Measurements from ENCODE around the gene CLCF1.
A peak's percentile ranks its signal among the peaks of the same experiment; 100 is the strongest.
"Not testable (repeated sequence)": the region's sequence is repeated elsewhere in the genome, so short reads cannot be mapped to it uniquely, and the experiment has no call there.

Gene CLCF1

DNA sequence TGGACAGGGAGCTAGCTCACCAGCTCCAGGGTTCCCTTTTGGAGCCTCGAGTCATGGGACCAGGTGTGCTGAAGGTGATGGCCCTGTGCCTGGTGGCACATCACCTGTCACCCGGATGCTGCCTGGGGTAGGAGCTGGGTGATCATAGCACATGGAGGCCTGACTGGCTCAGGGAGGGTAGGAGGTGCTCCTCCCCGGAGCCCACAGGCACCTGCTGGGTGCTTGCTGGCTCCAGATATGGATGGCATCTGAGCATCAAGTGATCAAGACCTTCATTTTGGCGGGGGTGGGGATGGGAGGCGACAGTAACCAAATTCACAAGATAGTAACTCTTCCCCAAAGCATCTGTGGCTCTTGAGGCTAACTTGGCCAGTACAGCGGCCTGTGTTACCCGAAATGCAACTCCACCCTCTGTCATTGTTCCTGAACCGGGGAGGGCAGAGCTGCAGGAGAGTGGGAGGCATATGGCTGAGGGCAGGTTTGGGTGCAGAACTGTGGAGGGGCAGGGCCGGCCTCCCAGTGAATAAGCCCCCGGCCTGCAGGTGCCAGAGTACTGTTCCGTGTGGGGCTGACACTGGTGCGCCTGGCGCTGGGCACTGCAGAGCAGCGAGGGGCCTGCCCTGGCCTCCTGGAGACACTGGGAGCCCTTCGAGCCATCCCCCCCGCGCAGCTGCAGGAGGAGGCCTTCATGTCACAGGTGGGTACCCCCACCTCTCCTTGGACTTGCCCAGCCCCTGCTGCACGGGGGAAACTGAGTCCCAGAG, 35.2 kb upstream of the CLCF1 start:
- DNase-seq (ENCODE audit: low read depth): no peak

DNA sequence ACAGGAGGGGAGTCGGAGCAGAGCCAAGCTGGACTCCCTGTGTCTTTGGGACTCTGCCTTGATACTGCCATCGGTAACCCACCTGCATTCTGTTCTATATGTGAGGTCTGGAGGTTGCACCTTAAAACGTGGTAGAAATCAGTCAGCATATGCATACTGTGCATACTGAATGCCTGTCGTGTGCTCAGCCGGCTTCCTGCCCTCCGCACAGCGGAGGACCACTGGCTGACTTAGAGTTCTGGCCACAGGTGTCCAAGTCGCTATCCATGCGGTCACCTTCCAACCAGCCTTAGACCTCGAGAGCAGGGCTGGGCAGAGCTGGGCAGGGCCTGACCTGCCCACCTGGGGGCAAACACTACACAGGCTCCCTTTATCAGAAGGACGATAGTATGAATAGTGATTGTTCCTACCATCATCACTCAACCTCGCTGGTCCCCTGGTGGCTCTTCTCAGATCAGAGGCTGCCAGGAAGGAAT, 34.3 kb upstream of the CLCF1 start:
- no peak for DNase-seq (ENCODE audit: low read depth)

DNA sequence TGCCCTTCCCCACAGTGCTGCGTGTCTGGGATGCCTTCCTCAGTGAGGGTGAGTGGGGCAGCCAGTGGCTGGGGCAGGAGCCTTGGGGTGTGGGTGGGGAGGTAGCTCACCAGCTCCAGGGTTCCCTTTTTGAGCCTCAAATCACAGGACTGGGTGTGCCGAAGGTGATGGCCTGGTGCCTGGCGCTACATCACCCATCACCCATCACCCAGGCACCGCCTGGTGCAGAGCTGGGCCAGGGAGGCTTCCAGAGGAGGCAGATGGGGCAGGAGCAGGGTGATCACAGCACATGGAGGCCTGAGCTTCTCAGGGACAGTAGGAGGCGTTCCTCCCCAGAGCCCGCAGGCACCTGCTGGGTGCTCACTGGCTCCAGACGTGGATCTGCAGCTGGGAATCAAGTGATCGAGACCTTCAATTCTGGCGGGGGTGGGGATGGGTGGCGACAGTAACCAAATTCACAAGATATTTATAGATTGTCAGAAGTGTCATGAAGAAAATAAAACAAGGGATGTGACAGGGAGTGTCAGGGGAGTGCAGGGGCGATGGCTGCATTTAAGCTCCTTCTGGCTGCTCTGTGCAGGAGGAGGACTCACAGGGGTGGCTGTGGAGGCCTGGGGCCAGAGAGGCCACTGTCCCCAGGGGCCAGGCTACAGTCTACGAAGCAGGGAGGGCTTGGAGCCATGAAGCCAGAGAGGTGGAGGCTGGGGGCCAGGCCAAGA, 33.7 kb upstream of the CLCF1 start:
- no peak for DNase-seq (ENCODE audit: low read depth)

DNA sequence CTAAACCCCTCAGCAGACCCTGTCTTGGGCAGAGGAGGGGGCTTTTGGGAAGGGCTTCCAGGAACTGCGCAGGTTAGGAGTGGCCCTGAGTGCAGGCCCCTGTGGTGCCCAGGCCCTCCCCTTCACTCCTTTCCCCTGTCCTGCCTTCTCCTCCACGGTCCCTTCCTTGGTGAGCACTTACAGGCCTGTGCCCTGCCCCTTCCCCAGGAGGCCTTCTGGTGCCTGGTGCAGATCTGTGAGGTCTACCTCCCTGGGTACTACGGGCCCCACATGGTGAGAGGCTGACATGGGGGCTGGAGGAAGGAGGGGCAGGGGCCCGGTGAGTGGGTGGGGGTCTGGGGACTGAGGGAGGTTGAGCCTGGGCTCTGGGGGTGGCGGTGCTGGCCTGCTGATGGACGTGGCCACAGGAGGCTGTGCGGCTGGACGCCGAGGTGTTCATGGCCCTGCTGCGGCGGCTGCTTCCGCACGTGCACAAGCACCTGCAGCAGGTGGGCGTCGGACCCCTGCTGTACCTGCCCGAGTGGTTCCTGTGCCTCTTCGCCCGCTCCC, 33.1 kb upstream of the CLCF1 start:
- DNase-seq (ENCODE audit: low read depth): no peak

DNA sequence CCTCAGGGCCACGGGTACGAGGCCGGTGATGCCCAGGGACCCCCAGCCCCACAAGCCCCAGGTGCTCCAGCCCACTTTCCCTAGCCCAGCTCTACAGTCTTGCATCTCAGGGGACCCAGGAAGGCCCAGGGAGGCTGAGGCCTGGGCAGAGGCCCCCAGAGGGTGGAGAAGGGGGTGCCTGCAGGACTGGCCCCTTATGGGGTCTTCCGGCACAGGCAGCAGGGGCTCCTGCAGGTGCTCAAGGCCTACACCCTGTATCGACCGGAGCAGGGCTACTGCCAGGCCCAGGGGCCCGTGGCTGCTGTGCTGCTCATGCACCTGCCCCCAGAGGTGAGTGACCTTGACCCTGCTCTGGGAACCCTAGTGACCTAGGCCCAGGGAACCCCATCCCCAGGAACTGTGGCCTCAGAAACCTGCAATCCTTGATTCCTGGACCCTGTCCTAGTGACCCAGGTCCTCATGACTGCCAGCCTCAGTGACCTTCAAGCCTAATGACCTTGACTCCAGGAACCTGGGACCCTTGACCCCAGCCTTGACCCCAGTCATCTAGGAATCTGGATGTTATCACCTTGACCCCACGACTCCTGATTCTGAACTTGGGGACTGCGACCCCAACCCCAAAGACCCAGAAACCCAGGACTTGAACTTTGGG, 32.4 kb upstream of the CLCF1 start:
- no peak for DNase-seq (ENCODE audit: low read depth)

DNA sequence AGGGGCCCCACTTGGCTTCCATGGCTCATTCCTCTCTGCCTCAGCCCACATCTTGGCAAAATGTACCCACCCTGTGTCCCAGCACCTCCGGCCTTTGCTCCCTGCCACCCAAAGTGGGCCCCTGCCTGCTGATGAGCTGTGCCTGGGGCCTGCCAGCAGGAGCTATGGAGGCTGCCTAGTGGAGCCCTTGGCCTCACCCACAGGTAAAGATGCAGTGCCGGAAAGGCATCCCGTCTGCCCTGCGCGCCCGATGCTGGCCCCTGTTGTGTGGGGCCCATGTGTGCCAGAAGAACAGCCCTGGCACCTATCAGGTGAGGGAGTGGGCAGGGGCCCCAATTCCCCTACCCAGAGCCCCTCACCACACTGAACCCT, 31.8 kb upstream of the CLCF1 start:
- no peak for DNase-seq (ENCODE audit: low read depth)

DNA sequence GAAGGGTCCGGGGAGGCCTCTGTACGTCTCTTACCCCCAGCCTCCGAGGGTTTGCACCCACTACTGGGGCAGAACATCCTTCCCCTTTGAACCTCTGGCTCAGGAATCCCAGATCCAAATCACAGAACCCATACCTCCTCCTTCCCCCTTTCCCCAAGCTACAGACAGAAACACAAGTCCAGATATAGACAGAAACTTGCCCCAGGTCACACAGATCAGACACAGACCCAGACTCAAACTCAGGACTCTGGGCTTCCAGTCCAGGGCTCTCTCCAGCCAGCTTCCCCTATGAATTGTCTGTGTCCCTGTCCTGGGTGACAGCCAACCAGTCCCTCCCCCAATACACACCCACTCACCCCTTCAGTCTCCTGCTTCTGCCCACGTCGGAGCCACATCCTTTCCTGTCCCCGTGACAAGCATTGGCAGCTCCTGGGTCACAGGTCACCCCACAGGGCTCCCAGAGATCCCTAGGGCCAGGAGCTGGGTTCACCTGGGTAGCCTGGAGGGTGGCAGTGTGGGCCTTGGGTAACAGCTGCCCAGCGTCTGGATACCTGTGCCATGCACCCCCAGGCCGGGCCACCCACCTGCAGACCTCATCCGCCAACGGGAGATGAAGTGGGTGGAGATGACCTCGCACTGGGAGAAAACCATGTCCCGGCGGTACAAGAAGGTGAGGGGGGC, 31.3 kb upstream of the CLCF1 start:
- no peak for DNase-seq (ENCODE audit: low read depth)

DNA sequence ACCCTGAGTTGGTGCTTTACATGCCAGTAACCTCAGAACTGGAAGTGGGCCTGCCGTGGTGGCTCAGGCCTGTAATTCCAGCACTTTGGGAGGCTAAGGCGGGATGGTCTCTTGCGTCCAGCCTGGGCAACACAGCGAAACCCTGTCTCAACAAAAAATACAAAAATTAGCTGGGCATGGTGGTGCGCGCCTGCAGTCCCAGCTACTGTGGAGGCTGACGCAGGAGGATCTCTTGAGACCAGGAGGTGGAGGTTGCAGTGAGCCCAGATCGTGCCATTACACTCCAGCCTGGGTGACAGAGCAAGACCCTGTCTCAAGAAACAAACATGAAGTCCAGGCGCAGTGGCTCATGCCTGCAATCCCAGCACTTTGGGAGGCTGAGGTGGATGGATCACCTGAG, 29.7 kb upstream of the CLCF1 start:
- DNase-seq (ENCODE audit: low read depth): not testable (repeated sequence)

DNA sequence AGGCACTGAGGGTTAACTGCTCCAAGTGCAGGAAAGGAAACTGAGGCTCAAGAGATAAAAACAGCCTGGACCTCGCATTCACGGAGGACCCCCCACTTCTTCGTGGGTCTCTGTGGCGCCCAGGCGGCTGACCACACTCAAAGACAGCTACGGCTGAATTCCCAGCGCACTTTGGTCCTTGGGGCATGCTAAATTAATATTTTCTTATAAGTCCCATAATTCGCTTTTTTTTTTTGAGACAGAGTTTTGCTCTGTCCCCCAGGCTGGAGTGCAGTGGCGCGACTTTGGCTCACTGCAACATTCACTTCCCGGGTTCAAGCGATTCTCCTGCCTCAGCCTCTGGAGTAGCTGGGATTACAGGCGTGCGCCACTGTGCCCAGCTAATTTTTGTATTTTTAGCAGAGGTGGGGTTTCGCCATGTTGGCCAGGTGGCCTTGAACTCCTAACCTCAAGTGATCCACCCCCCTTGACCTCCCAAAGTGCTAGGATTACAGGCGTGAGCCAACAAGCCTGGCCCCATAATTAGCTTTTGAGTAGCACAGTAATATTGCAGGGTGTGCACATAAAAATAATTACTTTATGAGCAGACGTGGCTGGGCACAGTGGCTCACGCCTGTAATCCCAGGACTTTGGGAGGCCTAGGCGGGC, 28.9 kb upstream of the CLCF1 start:
- DNase-seq (ENCODE audit: low read depth): not testable (repeated sequence)

DNA sequence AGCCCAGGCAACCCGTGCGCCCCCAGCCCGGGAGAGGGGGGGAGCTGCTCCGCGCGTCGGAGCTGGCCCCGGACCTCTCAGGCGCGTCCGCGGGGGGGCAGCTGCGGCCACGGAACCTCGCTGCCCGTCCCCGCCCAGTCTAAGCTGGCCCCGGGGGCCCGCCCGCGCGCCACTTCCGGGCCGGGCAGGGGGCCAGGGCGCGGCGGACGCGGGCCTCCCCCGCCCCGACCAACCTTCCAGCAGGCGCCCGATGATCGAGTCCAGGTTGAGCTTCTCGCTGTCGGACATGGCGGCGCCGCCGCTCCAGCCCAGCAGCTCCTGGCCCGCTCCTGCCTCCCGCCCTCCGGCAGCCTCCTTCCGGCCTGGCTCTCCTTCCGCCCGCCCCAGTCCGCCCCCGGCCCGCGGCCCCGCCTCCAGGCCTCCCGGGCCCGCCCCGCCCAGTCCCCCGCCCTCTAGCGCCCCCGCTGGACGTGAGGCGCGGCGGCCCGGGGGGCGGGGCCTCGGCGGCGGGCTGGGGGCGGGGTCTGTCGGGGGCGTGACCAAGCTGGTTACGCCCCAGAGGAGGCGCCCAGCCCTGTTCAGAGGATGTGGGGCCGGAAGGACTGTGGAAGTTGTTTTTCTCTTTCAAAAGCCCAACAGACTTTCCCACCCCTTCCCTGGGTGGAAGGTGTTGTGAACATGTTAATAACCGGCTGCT, 28.2 kb upstream of the CLCF1 start, which contains the start of gene PPP1CA:
Gene PPP1CA, minus strand, starts transcription at position 364 of the 697 bp plus-strand sequence. Its CDS starts 76 bp downstream, at position 288.
- peak; percentile 90 for DNase-seq (ENCODE audit: low read depth)

DNA sequence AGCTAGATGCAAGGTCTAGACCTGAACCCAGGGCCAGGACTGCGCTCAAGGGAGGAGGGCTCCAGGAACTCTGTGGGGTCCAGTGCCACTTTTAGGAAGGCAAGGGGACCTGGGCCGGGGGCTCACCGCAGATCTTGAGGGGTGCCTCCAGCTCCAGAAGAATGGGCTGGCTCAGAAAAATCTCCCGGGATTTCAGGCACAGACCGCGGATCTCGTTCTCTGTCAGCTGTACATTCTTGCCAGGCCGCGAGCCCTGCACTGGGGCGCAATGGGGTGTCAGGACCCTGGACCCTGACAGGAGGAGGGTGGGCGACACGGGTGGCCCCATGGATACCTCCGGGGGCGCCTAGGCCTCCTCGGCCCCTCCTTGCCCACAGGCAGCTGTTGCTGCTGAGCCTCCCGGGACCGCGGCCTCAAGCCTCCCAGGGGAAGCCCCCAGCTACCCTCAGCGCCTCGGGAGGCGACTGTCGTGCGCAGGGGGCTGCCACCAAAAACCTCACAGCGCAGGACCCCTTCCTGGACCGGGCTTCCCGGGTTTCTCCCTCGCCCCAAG, 27.6 kb upstream of the CLCF1 start:
- DNase-seq (ENCODE audit: low read depth): no peak

DNA sequence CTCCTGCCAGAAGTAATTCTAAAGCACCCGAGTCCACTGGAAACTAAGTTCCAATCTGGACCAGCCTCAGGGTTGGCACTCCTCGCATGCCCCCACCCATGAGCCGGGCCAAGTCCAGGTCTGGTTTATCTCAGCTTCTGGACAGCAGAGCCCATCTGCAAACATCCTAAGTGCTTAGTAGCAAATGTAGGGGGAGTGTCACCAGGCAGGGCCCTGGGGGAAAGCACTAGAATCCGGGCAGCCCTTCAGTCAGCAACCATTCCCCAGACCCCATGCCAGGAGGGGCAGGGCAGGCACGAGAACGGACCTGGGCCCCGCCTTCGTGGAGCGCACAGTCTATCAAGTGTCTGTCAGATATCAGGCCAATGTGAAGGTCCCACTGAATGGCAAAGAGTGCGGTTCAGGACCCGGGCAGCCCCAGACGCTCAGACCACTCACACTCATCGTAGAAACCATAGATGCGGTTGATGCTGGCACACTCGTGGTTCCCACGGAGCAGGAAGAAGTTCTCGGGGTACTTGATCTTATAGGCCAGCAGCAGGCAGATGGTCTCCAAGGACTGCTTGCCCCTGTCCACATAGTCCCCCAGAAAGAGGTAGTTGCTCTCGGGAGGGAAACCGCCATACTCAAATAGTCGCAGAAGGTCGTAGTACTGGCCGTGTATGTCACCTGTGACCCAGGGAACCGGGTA, 27.0 kb upstream of the CLCF1 start:
- no peak for DNase-seq (ENCODE audit: low read depth)

DNA sequence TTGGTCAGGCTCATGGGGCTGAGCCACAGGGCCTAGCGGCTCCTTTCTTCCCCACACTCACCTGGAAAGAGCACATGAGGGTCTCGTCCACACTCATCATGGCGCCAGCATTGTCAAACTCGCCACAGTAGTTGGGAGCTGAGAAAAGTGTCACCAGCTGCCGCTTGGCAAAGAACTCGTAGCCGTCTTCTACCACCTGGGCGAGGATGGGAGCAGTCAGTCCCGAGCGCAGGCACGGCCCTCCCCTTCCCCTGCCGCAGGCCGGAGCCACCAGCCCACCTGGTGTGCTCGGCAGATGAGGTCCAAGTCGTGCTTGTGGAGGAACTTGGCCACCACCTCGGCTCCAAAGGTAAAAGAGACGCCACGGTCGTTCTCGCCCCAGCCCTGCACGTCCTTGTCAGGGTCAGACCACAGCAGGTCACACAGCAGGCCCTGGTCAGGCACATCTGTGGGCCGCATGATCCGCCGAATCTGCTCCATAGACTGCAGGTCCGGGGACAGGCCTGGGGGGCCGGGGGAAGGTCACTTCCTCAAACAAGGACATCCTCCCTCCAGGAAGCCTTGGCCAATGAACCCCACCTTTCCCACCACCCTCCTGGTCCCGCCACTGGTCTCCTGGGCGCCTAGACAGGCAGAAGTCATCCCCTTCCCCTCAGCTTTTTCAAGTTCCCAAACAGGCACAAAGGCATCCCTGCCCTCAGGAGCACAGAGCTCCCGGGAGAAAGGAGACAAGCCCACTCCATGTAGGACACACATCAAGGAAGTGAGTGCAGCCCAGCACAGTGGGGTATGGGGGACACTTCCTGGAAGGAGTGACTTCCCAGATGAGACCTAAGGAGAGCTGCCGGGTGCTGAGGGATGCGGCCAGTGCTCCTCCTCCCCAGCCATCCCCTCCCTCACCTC, 25.5 kb upstream of the CLCF1 start:
- DNase-seq (ENCODE audit: low read depth): no peak

DNA sequence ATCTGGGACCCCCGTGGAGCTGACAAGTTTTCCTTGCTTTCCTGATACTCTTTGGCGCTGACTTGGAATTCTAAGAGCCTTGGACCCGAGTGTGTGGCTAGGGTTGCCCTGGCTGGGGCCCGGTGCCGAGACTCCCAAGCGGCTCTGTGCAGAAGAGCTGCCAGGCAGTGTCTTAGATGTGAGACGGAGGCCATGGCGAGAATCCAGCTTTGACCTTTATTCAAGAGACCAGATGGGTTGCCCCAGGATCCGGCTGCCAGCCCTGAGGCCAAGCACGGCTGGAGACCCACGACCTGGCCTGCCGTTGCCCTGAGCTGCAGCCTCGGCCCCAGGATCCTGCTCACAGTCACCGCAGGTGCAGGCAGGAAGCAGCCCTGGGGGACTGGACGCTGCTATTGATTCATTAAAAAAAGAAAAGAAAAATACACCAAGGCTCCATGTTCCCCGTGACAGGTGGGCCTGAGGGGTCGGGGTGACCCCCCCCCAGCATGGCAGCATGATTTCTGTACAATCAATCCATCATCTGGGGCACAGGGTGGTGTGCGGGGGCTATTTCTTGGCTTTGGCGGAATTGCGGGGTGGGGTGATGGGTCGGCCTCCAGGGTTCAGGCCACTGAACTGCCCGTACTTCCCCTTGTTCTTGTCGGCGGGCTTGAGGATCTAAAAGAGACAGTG, 24.7 kb upstream of the CLCF1 start:
- no peak for DNase-seq (ENCODE audit: low read depth)

DNA sequence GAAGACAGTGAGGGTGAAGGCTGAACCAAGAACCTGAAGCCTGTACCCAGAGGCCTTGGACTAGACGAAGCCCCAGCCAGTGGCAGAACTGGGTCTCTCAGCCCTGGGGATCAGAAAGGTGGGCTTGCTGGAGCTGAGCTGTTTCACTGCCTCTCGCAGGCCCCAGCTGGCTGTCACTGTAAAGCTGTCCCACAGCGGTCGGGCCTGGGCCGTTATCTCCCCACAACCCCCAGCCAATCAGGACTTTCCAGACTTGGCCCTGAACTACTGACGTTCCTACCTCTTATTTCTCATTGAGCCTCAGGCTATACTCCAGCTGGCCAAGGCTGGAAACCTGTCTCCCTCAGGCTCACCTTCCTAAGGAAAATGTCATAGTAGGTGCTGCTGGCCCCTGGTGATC, 24.1 kb upstream of the CLCF1 start:
- DNase-seq (ENCODE audit: low read depth): no peak

DNA sequence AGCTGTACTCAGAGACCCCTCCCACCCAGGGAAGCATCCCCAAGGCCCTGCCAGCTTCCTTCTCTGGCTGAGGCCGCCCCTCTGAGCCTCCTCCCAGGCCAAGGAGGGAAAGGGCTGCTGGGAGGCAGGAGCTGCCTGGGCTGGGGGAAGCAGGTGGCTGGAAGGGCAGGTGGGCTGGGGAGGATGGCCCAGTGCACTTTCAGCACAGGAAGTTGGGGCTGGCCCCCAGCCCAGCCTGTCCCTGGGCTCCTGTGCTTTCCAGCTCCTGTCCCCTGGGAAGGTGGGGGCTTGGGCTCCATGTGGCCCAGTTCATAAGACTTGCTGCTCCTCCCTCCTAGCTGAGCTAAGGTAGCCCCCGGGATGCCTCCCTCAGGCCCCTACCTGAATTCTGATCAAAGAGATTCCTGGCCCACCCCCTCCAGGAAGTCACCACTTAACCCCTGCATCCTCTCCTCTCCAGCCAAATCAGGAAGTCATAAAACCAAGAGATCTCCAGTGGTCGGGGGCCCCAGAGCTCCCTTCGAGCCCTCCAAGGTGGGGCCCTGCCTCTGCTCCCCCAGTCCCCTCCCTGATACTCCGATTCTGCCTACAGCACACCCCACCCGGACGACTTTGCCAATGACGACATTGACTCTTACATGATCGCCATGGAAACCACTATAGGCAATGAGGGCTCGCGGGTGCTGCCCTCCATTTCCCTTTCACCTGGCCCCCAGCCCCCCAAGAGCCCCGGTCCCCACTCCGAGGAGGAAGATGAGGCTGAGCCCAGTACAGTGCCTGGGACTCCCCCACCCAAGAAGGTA, 23.4 kb upstream of the CLCF1 start:
- DNase-seq (ENCODE audit: low read depth): no peak

DNA sequence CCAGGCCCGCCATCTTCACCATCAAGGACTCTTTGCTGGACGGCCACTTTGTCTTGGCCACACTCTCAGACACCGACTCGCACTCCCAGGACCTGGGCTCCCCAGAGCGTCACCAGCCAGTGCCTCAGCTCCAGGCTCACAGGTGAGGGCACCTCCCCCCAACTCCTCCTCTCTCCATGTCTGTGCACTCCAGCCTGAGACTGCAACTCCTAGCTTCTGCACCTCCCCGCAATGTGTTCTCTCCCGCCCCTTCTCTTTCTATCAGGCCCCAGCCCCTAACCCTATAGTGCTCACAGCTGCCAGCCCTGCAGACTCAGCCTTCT, 22.8 kb upstream of the CLCF1 start:
- DNase-seq (ENCODE audit: low read depth): no peak
